GM19467 (cell line): ENCODE data around the gene FAM81A.
"Not testable (repeated sequence)": the region's sequence is repeated elsewhere in the genome, so short reads cannot be mapped to it uniquely, and the experiment has no call there.

Experiments
- ATAC-seq: cut with Tn5 transposase; IDR thresholded peaks from one replicate; pipeline ENCODE4 v1.9.1; 2021; ENCODE audit warnings: mild to moderate bottlenecking, moderate library complexity; ENCODE audit not compliant: unreplicated experiment

Gene FAM81A

DNA sequence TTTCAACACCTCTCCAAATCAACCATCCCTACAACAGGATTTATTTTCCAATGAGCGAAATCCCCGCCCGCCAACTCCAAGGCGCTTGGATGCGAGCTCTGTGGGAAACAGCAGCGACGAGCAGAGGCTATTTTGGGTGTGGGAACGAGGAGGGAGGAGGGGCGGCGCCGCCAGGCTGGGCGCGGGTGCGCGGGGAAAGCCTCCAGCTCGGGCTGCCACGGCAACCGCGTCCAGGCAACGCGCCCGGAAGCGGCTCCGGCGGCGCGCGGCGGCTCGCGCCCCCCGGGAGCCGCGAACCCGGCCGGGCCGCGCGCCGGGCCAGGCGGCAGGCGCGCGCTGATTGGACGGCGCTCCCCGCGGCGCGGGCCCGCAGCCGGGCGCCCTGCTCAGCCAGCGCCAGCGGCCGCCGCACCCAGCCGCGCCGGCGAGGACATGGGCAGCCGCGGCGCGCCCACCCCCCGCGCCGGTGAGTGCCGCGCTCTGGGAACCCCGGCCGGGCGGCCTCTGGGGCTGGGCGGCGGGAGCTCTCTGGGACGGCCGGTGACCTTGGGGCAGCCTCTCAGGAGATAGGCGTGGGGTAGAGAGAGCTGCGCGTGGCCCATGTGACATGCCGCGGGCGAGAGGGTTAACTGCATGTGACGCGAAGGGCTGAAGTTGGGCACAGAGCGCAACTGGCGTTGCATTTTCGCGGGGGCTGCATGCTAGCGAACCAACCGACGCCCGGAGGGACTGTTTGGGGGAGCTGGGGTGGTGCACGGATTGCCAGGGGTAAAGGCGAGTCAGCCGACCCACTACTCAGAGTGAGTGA, at the start of gene FAM81A:
Gene FAM81A (plus strand): TSS at position 370 of the 808 bp plus-strand sequence. CDS start 20,441 bp downstream, outside the sequence.
- peak; percentile 68 for ATAC-seq

DNA sequence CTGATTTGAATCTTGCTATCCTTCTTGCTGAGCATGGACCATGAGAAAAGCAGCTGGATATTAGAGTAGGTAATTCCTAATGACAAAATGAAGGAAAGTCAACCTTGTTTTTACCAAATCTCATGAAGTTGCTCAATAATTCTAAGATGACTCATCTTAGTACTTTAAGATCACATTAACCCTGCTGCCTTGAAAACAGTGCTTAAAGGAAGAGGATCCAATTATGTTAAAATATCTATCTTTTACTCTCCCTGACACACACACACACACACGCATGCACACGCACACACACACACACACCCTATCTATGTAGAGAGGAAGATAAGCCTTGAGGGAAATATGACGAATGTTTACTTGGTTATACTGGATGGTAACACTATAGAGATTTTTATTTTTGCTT, 49.3 kb upstream of the FAM81A start:
- no peak for ATAC-seq

DNA sequence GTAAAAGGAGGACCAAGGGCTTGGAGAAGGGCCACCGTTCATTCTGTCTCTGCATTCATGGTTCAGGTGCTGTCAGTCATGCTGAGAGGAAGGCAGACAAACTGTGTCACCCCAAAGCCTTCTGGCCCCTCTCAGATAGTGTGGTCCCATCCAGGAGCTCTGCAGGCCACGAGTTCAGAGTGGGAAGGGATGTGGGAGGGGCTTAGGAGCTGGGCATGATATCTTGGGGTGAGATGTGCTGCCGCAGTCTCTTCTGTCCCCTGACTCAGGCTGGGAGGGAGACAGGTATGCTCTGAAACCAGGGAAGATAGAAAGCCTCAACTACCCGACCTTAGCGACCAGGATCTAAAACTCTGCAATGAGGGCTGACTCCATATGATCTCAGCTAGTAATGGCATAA, 45.7 kb upstream of the FAM81A start:
- ATAC-seq, result no peak

DNA sequence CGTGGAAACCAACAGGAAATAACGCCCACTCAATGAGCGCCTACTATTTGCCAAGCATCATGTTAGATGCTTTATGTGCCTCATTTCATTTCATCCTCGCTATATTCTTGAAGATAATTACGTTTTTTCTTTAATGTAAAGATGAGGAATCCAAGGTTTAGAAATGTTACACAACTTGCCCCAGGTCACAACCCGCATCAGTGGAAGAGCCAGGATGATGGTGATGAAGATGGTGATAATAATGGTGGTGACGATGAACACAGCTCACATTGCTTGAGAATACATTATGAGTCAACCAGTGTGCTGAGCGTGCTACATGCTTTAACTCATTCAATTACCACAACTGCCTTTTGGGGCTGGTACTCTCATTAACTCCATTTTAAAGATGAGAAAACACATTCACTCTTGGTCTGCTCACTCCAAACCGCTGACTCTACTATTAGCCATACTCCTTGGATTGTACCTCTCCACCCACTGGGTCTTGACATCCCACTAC, 43.8 kb upstream of the FAM81A start:
- no peak for ATAC-seq

DNA sequence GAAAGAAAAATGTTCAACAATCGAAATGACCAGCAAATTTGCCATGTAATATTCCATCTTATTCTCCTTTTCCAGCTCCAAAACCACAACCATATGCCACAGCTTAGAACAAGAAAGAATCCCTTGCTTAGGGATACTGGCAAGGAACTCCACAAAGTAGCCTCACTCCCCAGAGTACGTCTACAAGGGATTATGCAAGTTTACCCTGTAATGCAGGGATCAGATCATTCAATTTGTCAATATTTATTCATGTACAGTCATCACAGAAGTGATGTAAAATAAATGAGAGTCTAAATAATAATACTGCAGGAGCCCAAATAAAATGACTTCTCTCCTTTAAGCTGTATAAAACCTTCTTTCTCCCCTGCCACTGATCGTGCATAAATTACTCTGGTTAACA, 41.8 kb upstream of the FAM81A start:
- no peak for ATAC-seq

DNA sequence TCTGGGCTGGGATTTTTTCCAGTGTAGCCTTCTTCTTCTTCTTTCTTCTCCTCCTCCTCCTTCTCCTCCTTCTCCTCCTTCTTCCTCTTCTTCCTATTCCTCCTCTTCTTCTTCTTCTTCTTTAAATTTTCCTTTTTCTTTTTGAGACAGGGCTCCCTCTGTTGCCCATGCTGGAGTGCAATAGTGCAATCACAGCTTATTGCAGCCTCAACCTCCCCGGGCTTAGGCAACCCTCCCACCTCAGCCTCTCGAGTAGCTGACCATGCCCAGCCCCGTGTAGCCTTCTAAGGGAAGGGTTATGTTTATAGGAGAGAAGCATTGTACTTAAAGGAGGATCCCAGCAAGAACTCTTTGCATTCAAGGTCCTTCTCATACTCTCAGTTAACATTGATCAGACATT, 41.3 kb upstream of the FAM81A start:
- no peak for ATAC-seq

DNA sequence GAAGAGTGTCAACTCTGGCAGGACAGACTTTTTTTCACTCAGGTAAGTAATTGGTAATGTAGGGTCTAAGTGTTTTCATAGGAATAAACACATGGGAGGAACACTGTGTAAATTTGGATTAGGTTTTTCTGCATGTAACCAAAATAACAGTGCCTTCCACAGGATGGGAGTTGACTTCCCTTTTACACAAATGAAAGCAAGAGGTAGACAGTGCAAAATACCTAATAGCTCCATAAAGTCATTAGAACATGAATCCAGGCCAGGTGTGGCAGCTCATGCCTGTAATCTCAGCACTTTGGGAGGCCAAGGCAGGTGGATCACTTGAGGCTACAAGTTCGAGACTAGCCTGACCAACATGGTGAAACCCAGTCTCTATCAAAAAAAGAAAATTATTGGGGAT, 39.8 kb upstream of the FAM81A start:
- no peak for ATAC-seq

DNA sequence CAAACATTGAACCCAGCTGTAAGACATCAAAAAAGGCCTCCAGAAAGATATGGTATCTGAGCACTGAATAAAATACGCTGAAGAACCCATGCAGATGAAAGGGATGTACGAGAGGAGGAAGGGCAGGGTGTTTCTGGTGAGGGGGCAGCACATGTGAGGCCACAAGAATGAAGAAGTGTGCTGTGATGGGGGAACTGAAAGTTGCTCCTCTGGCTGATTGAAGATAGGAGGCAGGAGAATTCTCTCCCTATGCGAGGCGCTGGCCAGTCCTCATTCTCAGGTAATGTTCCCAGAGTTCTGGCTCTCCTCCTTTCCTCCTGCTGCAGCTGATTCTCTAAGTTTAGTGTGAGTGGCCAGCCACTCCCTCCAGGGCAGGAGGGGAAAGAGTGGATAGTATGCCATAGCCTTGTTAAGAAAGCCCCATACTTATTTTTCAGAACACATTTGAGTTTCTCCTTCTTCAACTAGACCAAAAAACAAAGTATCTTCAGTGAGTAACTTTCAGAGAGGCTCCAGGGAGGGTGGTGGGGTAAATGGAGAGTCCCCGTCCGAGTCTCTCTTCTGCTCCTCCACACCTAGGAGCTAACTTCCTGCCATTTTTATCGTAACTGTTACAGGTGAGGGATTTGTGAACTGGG, 38.4 kb upstream of the FAM81A start:
- peak; percentile 66 for ATAC-seq

DNA sequence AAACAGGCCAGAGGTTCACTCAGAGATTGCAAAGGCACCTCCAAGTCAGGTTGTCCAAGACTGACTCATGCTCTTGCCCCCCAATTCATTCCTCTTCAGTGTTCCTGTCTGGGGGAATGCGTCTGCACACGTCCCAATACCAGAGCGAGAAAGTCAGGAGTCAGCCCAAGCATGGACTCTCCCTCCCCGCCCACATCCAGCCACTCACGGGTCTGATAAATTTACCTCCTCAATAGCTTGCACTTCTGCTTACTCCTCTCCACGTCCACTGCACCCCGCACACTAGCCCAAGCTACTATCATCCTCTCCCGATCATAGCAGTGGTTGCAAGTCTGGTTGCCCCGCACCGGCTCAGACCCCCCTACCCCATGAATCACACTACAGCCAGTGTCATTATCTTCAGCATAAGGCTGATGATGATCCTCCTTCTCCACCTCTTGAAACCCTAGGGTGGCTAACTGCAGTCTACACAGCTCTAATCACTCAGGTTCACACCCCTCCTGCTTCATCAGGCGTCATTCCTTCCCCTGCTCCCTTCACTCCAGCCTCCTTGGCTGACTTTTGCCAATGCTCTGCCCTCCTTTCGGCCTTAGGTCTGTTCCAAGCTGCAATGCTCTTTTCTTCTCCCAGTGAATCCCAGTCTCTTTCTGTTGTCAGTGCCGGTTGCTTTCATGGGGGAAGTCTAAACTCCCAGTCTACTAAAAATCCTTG, 37.7 kb upstream of the FAM81A start:
- ATAC-seq, result peak; percentile 5

DNA sequence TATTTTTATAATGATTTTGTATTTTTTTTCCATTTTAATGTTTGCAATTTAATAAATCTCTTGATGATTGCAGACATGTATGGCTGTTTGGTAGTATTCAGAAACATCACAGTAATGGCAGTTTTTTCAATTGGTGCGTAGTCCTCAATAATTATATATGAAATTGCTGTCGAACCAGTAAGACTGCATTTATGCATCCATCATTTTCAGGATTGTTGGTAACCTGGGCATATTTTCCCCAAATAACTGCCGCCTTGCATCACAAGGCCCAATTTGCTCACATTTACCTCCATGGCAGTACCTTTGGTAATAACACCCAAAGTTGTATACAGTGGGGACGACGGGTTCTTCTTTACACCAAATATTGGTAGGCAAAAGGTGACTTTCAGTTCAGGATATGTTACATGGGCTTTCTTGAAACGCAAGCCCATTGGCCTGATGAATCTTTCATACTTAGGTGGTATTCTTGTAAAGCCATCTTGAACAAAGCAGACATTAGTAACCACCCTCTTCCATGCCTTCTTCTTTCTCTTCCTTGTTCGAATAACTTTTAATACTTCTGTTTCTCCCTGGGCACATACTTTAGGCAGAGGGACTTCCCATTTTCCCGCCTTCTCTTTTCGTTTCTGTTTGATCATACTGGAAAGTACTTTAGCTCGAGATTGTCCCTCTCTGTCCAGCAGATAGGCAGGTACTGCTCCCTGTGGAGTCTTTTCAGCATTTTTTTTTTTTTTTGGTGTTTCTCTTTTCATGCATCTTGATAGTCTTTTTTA, 36.7 kb upstream of the FAM81A start:
- not testable (repeated sequence) for ATAC-seq

DNA sequence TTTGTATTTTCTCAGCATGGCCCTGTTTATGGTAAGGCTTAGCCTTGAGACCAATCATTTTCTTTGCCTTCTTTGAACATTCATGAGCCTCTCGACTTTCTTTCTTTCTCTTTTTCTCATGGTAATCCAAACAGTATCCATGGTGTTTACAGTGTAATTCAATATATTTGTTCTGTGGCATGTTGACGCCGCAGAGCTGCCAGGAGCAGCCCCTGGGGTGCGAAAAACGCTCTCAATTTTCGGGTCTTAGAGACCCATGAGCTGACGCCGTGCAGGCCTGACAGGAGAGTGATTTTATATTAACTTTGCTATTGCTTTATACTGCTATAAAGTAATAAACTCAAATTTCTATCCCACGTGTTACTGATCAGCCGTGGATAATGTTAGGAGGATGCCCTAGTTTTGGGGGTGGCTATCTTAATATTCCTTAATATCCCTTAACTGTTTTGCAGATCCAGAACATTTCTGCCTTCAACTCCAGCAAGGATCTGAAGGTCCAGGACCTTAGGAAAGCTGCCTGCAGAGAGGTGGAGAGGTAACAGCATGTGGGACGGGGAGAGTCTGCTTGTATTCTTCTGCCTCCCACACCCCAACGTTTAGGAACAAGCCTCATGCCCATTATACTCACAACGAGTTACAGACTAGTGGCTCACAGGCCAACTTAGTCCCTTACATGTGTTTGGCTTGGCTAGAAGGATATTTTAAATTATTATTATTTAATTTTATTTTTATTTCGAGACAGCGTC, 36.0 kb upstream of the FAM81A start:
- no peak for ATAC-seq

DNA sequence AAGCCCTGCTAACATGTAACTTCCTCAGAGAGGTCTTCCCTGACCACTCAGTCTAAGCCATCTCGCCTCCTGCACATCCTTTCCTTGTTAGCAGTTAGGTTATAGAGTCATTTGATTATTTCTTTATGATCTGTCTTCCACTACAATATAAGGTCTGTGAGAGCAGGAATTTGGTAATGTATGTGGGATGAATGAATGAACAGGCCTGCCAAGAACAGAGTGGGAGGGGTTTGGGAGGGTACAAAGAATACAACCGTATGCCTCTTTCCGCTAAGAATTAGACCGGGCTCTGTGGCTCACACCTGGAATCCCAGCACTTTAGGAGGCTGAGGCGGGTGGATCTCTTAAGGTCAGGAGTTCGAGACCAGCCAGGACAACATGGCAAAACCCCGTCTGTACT, 32.9 kb upstream of the FAM81A start:
- ATAC-seq, result no peak

DNA sequence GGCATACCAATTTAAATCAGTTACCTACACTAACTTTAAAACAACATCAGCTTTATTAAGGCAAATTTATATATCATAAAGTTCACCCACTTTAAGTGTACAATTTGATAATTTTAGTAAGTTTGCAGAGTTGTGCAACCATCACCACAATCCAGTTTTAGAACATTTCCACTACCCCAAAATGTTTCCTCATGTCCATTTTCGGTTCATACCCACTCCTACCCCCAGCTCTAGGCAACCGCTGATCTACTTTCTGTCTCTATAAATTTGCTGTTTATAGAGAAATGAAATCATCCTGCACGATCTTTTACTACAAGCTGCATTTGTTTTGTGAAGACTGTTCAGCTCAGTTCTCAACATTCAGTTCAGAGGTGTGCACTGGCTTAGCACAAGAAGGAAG, 31.5 kb upstream of the FAM81A start:
- ATAC-seq, result no peak

DNA sequence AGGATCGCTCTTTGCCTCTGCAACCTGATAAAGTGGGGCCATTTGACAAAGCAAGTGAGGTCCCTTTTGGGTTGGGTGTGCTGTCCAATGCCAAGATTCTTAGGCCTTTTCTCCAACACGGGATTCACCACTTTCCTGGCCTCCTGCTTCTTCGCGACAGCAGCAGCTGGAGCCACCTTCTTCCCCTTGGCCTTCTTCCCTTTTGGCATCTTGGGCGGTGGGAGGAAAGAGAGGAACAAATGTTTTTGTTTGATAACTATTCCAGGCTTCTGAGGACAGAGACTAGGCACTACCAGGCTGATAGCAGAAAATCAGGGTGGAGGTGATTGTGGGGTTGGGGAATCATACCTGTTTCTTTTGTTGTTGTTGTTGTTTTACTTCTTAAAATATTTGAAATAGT, 30.0 kb upstream of the FAM81A start:
- ATAC-seq, result no peak

DNA sequence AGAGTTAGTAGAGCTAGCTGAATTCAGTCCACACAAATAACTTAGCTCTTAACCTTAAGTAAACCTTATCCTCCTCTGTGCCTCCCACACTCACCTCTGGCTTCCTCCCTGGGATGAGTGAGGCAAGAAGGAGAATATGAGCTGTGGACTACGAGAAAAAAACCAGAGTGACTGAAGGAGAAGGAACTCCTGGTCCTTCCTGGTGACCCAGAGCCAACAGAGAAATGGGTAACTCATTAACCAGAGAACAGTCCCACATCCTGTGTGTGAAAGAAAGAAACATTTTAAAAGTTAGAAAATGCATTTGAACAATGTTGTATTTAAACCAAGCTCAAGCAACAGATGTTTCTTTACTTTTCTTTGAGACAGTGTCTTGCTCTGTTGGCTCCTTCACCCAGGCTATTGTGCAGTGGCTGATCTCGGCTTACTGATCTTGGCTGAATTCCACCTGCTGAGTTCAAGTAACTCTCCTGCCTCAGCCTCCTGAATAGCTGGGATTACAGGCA, 27.5 kb upstream of the FAM81A start:
- ATAC-seq, result no peak

DNA sequence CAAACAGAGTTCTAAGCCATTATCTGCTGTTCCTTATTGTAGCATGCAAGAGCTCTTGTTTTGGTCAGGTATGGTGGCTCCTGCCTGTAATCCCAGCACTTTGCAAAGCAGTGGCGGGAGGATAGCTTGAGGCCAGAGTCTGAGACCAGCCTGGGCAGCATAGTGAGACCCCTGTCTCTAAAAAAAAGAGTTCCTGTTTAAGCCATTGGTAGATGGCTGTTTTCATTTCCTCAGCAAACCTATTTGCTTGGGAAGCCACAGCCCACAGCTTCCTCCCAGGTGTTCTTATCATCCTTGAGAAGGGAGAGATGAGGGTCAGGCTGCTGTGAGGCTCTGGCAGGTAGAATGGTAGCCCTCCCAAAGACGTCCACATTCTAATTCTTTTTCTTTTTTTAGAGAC, 24.4 kb upstream of the FAM81A start:
- no peak for ATAC-seq

DNA sequence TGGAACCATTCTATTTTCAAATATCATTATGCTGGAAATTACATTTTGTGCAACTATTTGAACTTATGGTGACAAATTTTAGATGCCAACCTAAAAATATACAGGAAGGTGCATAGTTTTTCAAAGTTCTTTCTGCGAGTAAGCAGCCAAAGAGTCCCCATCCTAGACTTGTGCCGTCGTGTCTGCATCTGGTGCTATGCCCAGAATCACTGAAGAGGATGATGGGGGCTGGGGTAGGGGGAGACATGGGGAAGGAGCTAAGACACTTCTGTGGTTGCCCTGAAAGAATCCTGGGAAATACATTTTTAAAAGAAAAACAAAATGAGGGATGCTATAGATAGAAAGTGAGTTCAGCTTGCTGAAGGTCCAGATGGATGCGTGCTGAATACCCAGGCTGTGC, 21.2 kb upstream of the FAM81A start:
- no peak for ATAC-seq

DNA sequence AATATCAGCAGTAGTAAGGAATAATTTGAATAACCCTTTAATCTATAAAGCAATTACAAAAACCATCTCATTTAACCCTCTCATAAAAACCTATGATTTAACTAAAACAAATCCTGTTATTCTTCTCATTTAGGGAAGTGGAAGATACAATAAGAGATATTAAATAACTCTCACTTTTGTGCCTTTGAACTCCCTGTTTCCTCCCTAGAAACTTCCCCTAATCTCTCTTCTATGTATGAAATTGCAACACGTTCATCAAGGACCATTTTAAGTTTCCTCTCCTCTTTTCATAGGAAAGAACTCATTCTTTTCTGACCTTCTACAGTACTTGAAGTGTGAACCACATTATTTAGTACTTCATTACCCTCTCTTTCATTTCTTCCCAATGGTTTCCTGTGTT, 18.8 kb upstream of the FAM81A start:
- no peak for ATAC-seq

DNA sequence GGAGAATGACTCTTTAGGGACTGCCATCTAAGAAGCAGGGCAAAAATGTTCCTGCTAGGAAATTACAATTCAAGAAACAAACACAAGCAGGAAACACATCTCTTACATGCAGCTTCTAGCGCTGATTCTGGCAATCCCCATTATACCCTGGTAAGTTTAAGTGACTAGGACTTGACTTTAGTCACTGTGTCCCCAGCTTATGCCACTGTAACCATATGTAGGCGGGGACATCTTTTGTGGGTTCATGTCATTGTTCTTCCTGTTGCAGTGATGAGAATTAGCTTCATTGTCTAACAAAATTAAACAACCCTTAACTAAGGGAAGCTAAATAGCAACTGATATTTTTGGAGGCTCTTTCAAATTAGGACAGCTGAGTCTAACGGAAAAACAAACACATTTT, 17.9 kb upstream of the FAM81A start:
- ATAC-seq, result no peak

DNA sequence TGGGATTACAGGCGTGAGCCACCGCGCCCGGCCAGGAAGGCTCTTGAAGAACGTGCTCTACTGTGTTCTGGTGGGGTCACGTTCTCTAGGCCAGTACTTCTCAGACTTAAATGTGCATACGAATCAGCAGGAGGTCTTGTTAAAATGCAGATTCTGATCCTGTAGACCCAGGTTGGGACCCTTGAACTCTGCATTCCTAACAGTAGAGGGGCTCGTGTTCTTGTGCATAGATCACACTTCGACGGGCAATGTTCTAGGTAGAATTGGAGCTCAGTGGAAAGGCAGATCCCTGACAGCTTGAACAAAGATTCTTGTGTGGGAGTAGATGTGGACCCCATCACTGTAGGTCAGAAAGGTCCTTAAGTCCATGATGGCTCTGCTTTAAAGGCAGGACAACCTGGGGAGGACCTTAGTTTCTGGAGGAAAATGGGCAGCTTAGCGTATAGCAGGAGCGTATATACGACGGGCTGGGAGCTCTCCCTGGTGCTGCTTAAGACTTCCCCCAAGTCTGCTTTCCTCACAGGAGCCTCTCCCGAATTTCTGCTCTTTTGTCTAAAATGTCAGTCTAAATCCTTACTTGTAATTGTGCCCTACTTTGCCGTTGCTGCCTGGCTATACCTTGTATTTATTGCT, 16.9 kb upstream of the FAM81A start:
- ATAC-seq, result no peak
